SH-SY5Y (cell line): ENCODE results near the gene OR2B2.

Experiments
- GATA2 ChIP-seq: IDR thresholded peaks from 2 replicates; pipeline ENCODE4 v1.6.1; 2011; ENCODE audit warnings: mild to moderate bottlenecking, low read depth, low read length
- GATA3 ChIP-seq: IDR thresholded peaks from 2 replicates; pipeline ENCODE4 v1.6.1; 2011; ENCODE audit warnings: low read depth, mild to moderate bottlenecking, low read length, moderate library complexity

DNA sequence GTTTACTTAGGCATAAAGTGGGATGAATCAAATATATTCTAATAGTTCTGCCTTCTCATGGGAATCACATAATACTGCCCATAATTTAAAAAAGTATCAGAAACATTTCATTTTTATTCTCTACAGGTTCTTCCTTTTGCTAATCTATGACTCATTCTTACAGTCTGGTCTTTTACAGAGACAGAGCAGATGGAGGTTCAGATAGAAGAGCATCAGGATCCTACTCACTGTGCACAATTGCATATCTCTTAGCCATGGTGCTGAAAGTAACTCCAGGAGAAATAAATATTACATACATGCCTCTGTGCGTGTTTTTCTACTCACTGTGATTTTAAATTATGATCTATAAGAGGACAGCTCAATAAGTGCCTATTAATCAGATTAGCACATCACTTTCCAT lies 28.6 kb upstream of the OR2B2 start:
- no peak for TF ChIP-seq GATA2
- TF ChIP-seq GATA3: no peak
